Stomach (tissue), 4 donors: ENCODE measurements around the gene ARMH1.

ENCODE experiments used
- CTCF ChIP-seq, 7 experiments: fragments of 450-650 bp in 4 of 7; fragments of 200-600 bp in 3 of 7; sonication (generic) in 3 of 7; IDR thresholded peaks; one replicate each; pipeline ENCODE4 v1.5.1; 2016 to 2019; ENCODE audit warnings: antibody characterized with exemption in 7 of 7, control low read depth in 2 of 7, mild to moderate bottlenecking in 1 of 7
- POLR2A ChIP-seq, 4 donors: fragments of 450-650 bp; IDR thresholded peaks; one replicate each; pipeline ENCODE4 v1.6.1; 2016; ENCODE audit warnings: antibody characterized with exemption in 4 of 4, control low read depth in 2 of 4, mild to moderate bottlenecking in 1 of 4, moderate library complexity in 1 of 4
- POLR2AphosphoS5 ChIP-seq, 3 donors: sonication (generic); formaldehyde crosslinking; IDR thresholded peaks; one replicate each; pipeline ENCODE4 v1.6.1; 2016; ENCODE audit warnings: antibody characterized with exemption in 3 of 3

- TF ChIP-seq CTCF (IDR thresholded peaks at IDR 0.05) = no peak
- TF ChIP-seq POLR2AphosphoS5 (IDR thresholded peaks at IDR 0.05) = no peak
- no peak for TF ChIP-seq POLR2A (IDR thresholded peaks at IDR 0.05)
Measured at GRCh38 chr1:44743211-44743610, 68.7 kb downstream of the ARMH1 start.
